ENCODE results near the gene FLT3.

DNA sequence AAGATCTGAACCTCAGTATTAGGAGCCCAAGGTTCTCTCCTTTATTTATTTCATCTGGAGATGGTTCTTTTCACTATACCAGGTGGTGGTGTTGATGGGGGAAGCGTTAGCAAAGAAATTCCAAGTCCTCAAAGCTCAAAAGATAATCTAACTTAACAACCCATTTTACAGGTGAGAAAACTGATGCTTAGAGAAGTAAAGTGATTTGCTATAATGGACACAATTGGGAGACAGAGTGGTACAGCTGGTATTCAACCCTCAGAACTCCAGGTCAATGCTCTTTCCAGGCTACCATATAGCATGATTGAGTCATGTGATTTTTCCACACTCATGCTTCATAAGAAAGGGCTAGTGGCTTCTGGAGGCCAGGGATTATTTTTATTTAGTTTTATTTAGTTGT lies 86.9 kb downstream of the FLT3 start:
- no peak for TF ChIP-seq POLR2AphosphoS5 (IDR thresholded peaks at IDR 0.05; ENCODE audit: borderline replicate concordance, low read depth, low read length)
- no peak for TF ChIP-seq EZH2 (IDR thresholded peaks at IDR 0.05)

Data from SK-N-MC (cell line).